NCI-H2196 (cell line): ENCODE data around the gene LASP1.

Experiments
- DNase-seq: peaks from one replicate; lab custom pipeline; 2025; ENCODE audit not compliant: unreplicated experiment; lab: John Stamatoyannopoulos, UW

The LASP1 gene

DNA sequence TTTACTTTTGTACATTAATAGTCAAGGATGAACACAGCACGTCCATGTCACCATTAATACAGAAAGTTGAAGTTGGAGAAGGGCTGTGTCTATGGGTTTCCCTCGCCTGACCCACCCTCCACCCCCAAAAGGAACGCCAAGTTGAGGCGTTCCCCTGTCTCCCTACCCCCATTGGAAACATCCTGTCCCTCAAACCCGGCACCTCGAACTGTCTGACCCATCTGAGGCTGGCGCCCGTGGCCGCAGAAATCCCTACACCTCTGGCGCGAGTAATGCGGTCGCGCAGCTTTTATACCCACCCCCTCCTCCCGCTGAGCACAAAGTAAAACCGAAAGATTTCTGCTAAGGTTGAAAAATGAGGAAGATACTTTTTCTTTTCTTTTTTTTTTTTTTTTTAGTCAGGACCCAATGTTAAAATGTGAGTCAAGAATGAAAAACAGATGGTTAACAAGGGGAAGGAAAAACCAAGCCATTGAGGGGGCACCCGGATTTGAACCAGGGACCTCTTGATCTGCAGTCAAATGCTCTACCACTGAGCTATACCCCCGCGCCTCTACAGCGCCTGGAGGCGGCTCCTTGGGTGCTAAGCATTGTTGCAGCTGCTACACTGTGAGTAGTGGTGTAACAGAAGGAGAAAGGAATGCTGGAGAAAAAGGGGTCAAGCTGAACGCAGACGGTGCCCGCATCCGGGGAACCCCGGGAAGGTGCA is 887 bp upstream of the LASP1 start:
- DNase-seq, result peak; percentile 62

DNA sequence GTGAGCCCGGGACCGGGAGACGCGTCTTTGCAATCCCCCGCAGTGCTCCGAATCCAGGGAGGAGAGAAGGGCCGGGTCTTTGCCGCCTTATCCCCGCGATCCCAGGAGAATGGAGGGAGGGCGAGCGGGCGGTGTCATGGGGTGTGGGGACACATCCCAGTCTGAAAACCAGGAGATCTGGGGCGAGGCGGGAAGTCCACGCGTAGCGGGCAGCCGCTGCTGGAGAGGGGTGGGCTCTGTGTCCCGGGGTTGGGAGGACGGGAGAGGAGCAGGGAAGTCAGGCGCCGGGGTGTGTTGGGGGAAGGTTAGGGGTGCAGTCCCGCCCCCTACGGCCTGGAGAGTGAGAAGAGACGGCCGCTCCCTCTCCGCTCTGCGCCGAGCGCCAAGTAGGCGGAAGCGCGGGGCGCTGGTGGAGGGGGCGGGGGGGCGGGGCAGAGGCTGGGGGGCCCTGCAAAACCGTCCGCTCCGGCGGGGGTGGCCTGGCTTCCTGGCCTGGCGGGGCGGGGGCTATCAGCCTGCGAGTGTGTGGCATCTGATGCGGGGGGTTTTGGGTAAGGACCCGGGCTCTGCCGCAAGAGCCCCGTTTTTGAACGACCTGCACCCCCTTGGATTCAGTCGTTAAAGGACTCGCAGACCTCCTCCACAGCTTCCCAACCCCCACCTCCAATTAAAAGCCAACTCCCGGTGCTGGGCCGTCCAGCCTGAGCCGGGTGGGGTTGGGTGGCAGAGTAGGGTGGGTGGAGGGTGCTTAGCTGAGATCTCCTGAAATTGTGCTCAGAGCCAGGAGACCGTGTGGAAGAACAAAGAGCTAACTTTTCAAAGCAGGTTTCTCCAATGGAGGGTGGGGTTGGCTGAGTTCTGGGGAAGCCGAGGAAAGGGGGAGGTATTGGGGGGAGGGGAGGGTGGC is 654 bp downstream of the LASP1 start:
- DNase-seq, result peak; percentile 10

DNA sequence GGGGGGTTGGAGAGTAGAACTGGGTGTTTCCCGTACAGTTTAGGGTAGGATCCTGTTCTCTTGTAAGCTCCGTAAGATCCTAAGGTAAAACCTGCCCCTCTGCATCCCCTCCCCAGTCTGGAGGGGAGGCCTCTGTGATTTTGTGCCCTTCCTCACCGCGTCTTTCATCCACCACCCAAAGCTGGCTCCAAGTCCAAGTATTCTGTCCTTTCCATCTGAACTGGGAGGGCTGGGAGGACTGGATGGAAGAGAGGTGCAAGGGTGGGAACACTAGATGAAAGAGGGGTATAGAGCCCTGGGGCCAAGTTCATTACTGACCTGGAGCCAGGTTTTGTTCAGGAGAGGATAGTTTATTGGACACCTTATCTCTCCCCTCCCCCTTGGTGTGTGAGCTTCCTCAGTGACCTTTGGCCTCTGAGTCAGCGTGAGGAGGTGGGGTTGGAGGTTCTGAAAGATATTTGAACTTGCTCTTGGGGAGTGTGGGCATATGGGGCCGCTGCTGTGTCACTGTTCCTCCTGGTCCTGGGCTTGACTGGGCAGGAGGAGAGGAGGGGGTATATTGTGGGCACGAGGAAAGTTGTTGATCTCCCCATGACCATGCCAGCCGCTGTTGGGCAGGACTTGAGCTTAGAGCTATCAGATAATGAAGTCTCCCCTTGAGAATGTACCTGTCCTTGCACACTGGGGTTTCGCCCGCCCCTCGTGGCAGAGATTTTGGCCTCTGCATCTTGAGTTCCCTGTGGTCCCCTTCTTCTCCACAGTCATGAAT is 1.6 kb downstream of the LASP1 start:
- peak; percentile 62 for DNase-seq

DNA sequence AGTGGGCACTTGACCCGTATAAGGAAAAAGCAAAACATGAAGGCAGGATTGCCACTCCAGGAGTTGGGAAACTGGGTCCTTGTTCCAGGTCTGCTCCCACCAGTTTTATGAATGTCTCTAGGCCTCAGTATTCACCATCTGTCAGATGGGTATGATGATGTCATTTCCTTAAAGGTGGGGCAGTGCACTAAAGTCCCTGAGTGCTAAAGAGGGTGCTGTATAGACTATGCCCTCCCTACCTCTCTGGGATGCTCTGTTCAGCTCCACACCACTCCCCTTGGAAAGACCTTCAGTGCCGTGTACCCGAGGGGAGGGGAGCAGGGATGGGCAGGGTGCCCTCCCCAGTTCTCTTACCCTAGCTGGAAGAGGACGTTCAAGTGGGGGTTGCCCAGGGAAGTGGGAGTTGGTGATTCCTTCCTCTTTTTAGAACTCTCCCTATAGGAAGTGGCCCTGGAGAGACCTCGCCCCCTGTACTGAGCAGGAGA is 2.2 kb downstream of the LASP1 start:
- no peak for DNase-seq

DNA sequence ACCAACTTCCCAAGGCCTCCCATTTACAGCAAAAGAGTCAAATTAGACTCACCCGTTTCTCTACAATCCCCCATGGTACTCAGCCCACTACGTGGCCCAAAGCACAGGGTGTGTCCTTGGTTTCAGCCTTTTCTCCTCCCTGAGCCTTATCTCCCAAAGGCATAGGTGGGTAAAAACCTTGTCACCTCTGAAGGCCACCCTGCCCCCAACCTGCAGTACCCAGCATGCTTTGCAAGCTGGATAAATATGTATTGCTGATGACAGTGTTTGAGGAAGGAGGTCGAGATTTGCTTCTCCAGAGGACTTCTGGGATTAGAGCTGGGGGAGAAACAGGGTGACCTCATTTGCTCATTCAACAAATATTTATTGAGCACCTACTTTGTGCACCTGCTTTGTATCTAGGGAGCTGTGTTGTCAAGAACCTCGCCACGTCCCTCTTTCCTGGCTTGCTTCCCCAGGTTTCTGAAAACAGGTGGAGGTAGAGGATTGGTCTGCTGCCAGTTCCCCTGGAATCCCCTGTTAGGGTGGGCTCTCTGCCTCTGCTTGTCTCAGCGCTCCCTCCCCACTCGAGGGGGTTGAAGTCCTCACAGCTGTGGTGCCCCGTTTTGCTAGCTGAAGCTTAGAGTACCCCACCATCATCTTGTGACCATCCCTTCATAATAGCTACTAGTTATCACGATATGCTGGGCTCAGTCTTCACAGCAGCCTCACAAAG is 3.0 kb downstream of the LASP1 start:
- DNase-seq, result no peak

DNA sequence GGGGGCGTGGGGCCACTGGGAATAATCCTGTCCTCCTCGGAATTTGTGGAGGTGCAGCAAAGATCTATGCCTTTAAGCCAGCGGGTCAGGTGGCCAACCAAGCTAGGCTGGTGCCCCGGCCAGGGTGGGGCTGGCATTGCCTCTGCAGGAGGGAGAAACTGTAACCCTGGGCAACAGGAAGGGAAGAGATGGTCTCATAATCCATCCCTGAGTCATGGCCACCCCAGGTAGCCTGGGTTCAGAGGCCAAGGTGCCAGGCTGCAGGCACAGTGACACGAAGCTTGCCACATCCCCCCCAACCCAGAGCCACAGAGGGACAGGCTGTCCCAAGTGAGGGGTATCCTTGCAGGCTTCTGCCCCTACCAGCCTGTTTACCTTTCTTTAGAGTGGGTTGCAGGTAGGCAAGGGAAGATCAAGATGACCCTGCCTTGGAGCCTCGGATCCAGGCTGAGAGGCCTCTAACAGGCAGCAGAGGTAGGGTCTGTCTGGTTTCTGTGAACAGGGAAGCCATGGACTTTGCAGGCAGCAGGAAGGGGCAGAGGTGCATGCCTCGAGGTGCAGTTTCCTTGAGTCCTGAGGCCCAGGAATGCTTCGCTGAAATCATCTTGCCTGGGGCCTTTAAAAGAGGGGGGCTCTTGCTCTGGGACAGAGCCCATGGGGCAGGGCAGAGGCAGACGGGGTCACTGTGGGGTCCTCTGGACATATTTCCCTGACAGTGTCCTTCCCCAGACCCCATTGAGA is 4.0 kb downstream of the LASP1 start:
- DNase-seq, result no peak

DNA sequence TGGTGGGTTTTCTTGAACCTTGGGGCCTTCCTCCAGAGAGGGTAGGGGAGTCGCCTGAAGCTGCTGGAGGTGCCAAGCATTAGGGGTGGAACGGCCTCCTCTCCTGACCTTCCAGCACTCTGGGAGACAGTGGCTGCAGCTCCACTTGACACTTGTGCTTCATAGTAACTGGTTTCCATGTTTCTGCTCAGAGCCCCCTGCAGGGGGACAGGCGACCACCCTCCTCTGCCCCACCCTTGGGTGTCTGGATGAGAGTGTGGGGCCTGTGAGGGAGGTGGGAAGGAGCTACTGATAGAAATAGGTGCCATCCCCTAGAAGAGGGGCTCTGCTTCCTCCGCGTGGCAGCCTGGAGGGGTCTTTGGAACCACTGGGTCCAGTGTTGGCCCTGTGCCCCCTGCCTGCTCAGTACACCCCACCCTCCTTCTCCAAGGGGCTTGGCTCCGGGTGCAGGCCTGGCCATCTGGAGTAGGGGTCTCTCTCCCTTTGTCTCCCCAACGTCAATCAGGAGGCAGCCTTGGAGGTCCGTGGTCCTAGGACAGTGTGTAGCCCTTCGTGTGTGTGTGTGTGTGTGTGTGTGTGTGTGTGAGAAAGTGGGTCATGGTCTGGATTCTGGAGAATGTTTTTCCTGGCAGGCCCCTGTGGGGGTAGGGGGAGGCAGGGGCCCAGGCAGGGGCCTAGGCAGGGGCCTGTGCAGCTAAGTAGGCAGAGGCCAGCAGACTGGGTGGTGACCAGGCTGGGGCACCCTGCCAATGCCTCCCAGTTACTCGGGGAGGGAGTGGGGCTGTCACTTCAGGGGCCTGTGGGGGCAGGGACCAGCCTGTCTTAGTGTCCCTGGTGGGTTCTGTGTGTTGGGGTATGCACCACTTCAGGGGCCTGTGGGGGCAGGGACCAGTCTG is 4.9 kb downstream of the LASP1 start:
- no peak for DNase-seq

DNA sequence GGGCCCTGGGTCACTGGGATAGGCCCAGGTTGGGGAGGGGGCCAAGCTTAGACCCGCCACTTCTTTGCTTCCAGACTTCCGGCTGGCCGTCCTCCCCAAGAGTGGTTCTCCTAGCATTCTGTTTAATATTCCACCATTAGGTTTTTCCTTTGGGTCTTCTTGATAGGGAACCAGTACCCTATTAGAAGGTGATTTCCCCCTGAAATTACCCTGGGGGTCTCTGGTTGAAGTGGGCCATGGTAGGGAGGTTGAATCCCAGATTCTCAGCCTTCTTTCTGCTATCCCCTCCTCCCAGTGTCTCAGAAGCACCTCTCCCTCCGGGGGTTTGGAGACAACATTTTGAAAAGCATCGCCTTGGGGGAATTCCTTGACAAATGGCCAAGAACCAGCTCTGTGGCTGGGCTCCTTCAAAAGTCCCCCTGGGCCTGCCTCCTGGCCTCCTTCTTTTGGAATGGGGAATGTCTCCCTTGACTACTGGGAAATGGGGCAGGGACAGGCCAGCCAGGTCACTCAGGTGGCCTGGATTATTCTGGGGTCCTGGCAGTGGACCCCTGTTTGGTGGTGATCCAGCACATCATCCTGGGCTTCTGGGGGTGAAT is 5.7 kb downstream of the LASP1 start:
- no peak for DNase-seq

DNA sequence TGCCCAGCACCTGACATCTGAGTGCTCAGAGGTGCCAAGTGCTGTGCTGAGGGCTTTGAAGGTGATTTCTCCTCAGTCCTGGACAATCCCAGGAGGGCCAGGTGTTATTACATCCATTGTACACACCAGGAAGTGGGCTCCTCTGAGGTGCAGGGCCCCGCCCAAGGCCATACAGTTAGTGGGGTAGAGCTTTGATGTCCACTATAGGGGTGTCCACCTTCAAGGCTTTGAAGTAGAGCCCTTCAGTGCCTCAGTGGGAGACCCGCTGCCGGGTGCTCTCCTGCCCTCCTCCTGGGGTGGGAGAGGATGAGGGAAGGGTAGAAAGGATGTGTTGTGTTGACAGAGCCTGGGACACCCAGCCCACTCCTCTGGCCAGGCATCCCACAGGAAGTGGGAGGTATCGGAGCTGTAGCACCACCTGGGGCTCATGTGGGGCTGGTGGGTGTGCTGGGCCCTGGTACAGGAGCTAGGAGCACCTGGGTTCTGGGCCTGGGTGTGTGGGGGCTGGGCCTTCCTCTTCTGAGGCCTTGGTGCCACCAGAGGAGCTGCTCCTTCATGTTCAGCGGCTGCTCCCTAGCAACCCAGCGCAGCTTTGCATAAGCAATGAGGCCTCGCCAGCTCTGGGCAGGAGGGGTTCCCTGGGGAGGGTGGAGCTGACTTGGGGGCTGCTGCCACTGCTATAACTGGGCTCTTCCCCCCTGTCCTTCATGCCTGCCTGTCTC is 7.4 kb downstream of the LASP1 start:
- peak; percentile 29 for DNase-seq

DNA sequence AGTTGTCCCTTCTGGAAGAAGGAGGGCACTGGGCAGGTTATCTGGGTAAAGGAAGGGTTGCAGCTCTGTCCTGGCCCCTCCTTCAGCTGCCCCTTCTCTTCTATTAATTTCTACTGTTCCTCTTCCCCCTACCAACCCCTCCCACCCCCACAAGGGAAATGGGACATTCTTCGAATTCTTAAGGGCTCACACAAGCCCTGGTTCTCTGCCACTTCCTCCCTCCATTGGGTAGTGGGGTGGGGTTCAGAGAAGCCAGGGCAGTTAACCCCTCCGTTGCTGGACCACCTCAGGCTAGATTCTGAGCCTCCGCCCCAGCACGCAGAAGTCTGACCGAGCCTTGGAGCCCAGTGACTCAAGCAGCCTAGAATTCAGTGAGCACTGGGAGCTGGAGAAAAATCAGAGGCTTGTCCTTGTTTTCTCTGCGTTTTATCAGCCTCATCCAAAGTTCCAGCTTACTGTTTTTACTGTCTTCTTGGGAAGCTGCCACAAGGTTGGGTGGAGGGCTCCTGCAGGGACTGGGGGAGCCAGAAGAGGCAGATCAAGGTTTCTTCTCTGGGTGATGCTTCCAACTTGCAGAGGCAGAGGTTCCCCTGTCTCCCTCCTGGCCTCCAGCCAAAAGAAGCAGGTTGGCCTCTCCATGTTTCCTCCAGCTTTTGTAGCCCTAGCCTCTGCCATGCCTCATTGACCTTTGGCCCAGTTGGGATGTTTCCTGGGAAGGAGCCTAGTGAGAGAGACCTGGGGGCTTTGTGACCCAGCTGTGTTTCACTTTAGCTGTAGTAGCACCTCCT is 10.2 kb downstream of the LASP1 start:
- peak; percentile 5 for DNase-seq

DNA sequence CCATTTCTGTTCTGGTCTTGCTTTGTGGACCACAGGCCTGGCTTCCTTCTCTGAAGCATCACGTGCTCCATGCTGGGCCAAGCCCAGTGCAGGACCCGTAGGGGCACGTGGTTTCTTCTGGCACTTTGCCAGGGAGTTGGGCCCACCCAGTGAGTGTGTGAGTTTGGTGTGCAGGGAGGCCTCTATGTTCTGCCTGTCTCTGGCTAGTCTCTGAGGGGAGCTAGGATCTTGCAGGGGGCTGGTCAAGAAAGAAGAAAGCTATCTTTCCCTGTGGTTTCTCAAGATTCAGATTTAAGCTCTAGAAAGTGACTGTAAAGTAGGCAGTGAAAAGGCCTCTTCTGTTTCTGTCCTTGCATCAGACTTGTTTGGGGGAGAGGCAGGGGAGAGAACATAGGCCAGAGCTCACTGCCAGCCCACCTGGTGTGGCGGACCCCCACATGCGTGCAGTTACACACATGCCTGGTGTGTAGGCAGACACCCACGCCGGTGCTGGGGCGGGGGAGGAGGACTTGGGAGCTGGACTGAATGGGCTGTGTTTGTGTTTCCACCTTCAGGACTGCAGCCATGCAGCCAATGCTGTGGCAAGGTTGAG is 11.8 kb downstream of the LASP1 start:
- DNase-seq, result no peak

DNA sequence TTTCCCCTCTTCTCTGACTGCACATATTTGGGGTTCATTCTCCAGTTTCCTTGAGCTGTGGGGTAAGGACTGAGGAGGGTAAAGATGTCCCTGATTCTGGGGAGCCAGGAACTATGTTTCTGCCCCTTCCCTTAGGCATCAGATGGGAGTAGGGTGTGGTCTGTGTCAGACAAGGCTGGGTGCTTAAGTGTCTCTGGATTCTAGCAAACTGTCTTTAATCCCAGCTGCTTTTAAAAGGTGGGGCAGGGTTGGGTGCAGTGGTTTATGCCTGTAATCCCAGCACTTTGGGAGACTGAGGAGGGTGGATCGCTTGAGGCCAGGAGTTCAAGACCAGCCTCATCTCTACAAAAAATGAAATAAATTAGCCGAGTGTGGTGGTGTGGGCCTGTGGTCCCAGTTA is 13.0 kb downstream of the LASP1 start:
- DNase-seq, result no peak

DNA sequence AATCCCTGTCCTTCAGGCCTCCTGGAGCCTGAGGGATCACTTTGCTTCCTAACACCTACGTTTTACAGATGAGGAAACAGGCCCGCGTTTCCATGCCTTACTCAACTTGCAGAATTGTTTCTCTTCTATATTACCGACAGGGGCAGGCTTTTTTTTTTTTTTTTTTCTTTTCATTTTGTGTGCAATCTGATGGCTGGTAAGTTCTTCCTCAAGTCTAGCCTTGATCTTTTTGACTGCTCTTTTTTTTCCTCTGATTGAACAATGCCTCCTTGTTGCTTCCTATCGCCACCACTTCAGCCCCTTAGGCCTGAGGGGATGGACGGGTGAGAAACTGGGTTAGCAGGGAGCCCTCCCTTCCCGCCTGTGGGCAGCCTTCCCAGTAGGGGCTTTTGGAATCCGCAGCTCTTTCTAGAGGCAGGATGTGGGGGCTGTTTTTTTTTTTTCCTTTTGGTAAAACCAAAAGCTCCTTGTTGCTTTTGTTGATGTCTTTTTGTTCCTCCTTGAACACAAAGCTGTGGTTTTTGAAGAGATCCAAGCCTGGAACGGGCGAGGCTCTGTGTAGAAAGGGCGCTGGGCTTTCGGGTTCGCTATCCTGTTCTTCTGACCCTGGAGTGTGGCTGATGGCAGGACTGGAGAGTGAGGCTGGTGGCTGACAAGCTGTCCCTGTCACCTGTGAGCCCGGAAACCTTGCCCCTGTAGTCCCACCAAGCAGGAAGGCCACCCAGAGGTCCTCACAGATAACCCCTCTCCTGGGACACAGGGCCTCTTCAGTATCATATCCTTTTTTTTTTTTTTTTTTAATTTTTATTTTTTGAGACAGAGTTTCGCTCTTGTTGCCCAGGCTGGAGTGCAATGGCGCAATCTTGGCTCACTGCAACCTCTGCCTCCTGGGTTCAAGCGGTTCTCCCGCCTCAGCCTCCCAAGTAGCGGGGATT is 14.0 kb downstream of the LASP1 start:
- no peak for DNase-seq

DNA sequence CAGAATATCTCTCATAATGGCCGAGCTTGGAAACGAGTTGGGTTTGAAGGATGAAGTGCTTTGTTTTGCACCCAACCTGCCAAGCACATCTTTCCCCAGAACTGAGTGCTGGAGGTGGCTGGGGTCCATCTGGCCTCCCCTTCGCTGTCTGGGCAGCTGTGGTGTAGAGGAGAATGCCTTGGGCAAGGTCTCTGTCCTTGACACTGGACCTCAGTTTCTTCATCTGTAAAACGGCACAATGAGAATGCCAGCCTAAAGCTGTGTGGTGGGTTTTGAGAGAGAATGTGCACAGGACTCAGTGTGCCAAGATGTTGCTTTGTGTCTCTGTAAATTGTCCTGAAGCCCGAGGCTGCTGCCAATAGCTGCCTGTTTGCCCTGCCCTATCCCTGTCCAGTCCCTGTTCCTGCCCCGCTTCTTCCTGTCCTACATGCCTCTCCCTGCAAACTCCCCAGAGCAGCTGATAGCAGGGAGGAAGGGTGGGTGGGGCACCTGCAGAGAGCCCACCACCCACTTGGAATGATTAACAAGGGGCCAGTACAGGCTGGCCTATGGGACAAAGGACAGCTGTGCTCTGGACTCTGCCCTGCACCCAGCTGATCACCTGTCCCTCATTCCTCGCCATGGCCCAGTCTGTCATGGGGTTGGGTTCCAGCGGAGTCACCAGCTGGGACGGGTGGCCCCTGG is 15.3 kb downstream of the LASP1 start:
- DNase-seq, result no peak
